HG02678 (cell line): Measurements from ENCODE around the gene ORC3.
A peak's percentile ranks its signal among the peaks of the same experiment; 100 is the strongest.

ENCODE experiments used
- ATAC-seq: cut with Tn5 transposase; IDR thresholded peaks from one replicate; pipeline ENCODE4 v1.9.1; 2021; ENCODE audit warnings: mild to moderate bottlenecking, moderate library complexity; ENCODE audit not compliant: unreplicated experiment

Gene ORC3

GRCh38 chr6:87589693-87590416 lies at the start of gene ORC3, which contains the start of gene RARS2:
Gene ORC3 (plus strand): TSS chr6:87590135. CDS start chr6:87590169, 34 bp downstream.
Gene RARS2 (minus strand): TSS chr6:87589987. CDS start chr6:87589957, 30 bp downstream.
- ATAC-seq = peak; percentile 100

GRCh38 chr6:87540539-87540938 lies 49.4 kb upstream of the ORC3 start:
- no peak for ATAC-seq

GRCh38 chr6:87541041-87541440 lies 48.9 kb upstream of the ORC3 start:
- ATAC-seq = no peak

- no peak for ATAC-seq
These were observed 48.2 kb upstream of the ORC3 start for GRCh38 chr6:87541744-87542143.

GRCh38 chr6:87543696-87544473 lies 46.0 kb upstream of the ORC3 start:
- ATAC-seq = no peak

- ATAC-seq = no peak
These were observed 45.5 kb upstream of the ORC3 start for GRCh38 chr6:87544474-87544735.

- ATAC-seq = no peak
These were observed 38.1 kb upstream of the ORC3 start for GRCh38 chr6:87551799-87552198.

- no peak for ATAC-seq
These were observed 36.7 kb upstream of the ORC3 start for GRCh38 chr6:87553159-87553765.

- no peak for ATAC-seq
These were observed 34.4 kb upstream of the ORC3 start for GRCh38 chr6:87555506-87555905.

- no peak for ATAC-seq
These were observed 31.5 kb upstream of the ORC3 start for GRCh38 chr6:87558446-87558845.

- no peak for ATAC-seq
These were observed 28.9 kb upstream of the ORC3 start for GRCh38 chr6:87561017-87561416.

- ATAC-seq = no peak
These were observed 17.9 kb upstream of the ORC3 start for GRCh38 chr6:87572021-87572420.

- ATAC-seq = peak; percentile 58
These were observed 17.1 kb upstream of the ORC3 start for GRCh38 chr6:87572883-87573282.

GRCh38 chr6:87573307-87574024 lies 16.5 kb upstream of the ORC3 start:
- no peak for ATAC-seq

GRCh38 chr6:87574237-87574804 lies 15.6 kb upstream of the ORC3 start:
- ATAC-seq = no peak

GRCh38 chr6:87575423-87575822 lies 14.5 kb upstream of the ORC3 start:
- ATAC-seq = no peak

GRCh38 chr6:87583822-87584221 lies 6.1 kb upstream of the ORC3 start:
- no peak for ATAC-seq

- no peak for ATAC-seq
These were observed 3.4 kb upstream of the ORC3 start for GRCh38 chr6:87586371-87587077.

GRCh38 chr6:87588756-87589407 lies 1.1 kb upstream of the ORC3 start:
- ATAC-seq = no peak

- no peak for ATAC-seq
These were observed 514 bp downstream of the ORC3 start for GRCh38 chr6:87590417-87590880.
